ENCODE data around the gene KSR2. TPM values are rescaled to one million over a fixed set of nuclear protein-coding genes. Genes with fewer than 3 reads are reported as not detected.

Gene KSR2
- total RNA-seq, 1 donor from 2014 or later: 0.30 TPM

- Mint-ChIP-seq H3K36me3 (peaks cover 2% of the 10 kb centered on the region), H3K27me3 (ENCODE audit: insufficient read depth, low read depth) (peaks cover 7% of the 10 kb centered on the region), H3K9me3 (peaks cover 5% of the 10 kb centered on the region), H3K4me1 (no peaks in the 10 kb centered on the region), H3K27ac (no peak overlapping the region), H3K4me3 (no peak overlapping the region)
- DNase-seq (ENCODE audit: low spot score): no peak
- Histone ChIP-seq H3K27ac (no peak overlapping the region), H3K9ac (no peak overlapping the region), H3F3A (ENCODE audit: low read depth) (no peaks in the 10 kb centered on the region), H3K27me3 (no peaks in the 10 kb centered on the region), H3K9me3 (ENCODE audit: low read depth) (no peaks in the 10 kb centered on the region), H3K4me2 (no peak overlapping the region), H3K4me1 (no peaks in the 10 kb centered on the region), H3K36me3 (no peaks in the 10 kb centered on the region), H3K4me3 (no peak overlapping the region), H2AFZ (replicated peaks) (no peak overlapping the region), H3K79me2 (ENCODE audit: low read depth) (no peaks in the 10 kb centered on the region), H4K20me1 (ENCODE audit: low read depth) (no peaks in the 10 kb centered on the region)
- no peak for TF ChIP-seq EZH2phosphoT487 (IDR thresholded peaks at IDR 0.05)
- TF ChIP-seq CTCF (IDR thresholded peaks at IDR 0.05): no peak
- TF ChIP-seq EZH2 (IDR thresholded peaks at IDR 0.05): no peak
Measured at GRCh38 chr12:117461732-117462131, 507.1 kb downstream of the KSR2 start.

GRCh38 chr12:117459229-117459628, 509.6 kb downstream of the KSR2 start:
- peaks cover 5% of the 10 kb centered on the region for H3K9me3 Mint-ChIP-seq
- no peaks in the 10 kb centered on the region for H3K36me3 ChIP-seq
- no peaks in the 10 kb centered on the region for H3K4me1 Mint-ChIP-seq
- H3K27ac ChIP-seq: no peak overlapping the region
- H3K79me2 ChIP-seq (ENCODE audit: low read depth): no peaks in the 10 kb centered on the region
- no peaks in the 10 kb centered on the region for H3K36me3 Mint-ChIP-seq
- H3F3A ChIP-seq (ENCODE audit: low read depth): no peaks in the 10 kb centered on the region
- no peaks in the 10 kb centered on the region for H3K4me1 ChIP-seq
- DNase-seq (ENCODE audit: low spot score): no peak
- H3K9ac ChIP-seq: no peak overlapping the region
- no peaks in the 10 kb centered on the region for H3K27me3 ChIP-seq
- H2AFZ ChIP-seq (replicated peaks): no peak overlapping the region
- H3K27me3 Mint-ChIP-seq (ENCODE audit: insufficient read depth, low read depth): peaks cover 13% of the 10 kb centered on the region
- H3K27ac Mint-ChIP-seq: no peak overlapping the region
- H4K20me1 ChIP-seq (ENCODE audit: low read depth): no peaks in the 10 kb centered on the region
- no peak for TF ChIP-seq EZH2phosphoT487 (IDR thresholded peaks at IDR 0.05)
- H3K9me3 ChIP-seq (ENCODE audit: low read depth): no peaks in the 10 kb centered on the region
- H3K4me3 ChIP-seq: no peak overlapping the region
- no peak overlapping the region for H3K4me2 ChIP-seq
- no peak overlapping the region for H3K4me3 Mint-ChIP-seq

- Mint-ChIP-seq H3K27me3 (ENCODE audit: insufficient read depth, low read depth) (peaks cover 22% of the 10 kb centered on the region), H3K4me3 (no peak overlapping the region), H3K27ac (no peak overlapping the region), H3K9me3 (peaks cover 3% of the 10 kb centered on the region), H3K36me3 (no peaks in the 10 kb centered on the region), H3K4me1 (no peaks in the 10 kb centered on the region)
- H3K36me3 ChIP-seq: no peaks in the 10 kb centered on the region
- no peak overlapping the region for H3K4me2 ChIP-seq
- H3K4me3 ChIP-seq: no peak overlapping the region
- H3K27me3 ChIP-seq: no peaks in the 10 kb centered on the region
- no peak overlapping the region for H3K9ac ChIP-seq
- no peaks in the 10 kb centered on the region for H3K9me3 ChIP-seq (ENCODE audit: low read depth)
- H3K4me1 ChIP-seq: no peaks in the 10 kb centered on the region
- no peaks in the 10 kb centered on the region for H3F3A ChIP-seq (ENCODE audit: low read depth)
- no peak for DNase-seq (ENCODE audit: low spot score)
- no peak overlapping the region for H2AFZ ChIP-seq (replicated peaks)
- no peak overlapping the region for H3K27ac ChIP-seq
- TF ChIP-seq EZH2phosphoT487 (IDR thresholded peaks at IDR 0.05) (no peak), CTCF (IDR thresholded peaks at IDR 0.05) (no peak), EZH2 (IDR thresholded peaks at IDR 0.05) (no peak)
- H4K20me1 ChIP-seq (ENCODE audit: low read depth): no peaks in the 10 kb centered on the region
- no peaks in the 10 kb centered on the region for H3K79me2 ChIP-seq (ENCODE audit: low read depth)
Measured at GRCh38 chr12:117457189-117457588, 511.6 kb downstream of the KSR2 start.

GRCh38 chr12:117456076-117456475, 512.7 kb downstream of the KSR2 start:
- H3K4me2 ChIP-seq: no peak overlapping the region

More at GRCh38 chr12:117456076-117456475, 512.7 kb downstream of the KSR2 start:
- H3K4me3 Mint-ChIP-seq: no peak overlapping the region
- Histone ChIP-seq H3K79me2 (ENCODE audit: low read depth) (no peaks in the 10 kb centered on the region), H3K27ac (no peak overlapping the region), H4K20me1 (ENCODE audit: low read depth) (no peaks in the 10 kb centered on the region), H3K9ac (no peak overlapping the region), H3K27me3 (no peaks in the 10 kb centered on the region), H3K9me3 (ENCODE audit: low read depth) (no peaks in the 10 kb centered on the region), H2AFZ (replicated peaks) (no peak overlapping the region), H3F3A (ENCODE audit: low read depth) (no peaks in the 10 kb centered on the region), H3K36me3 (no peaks in the 10 kb centered on the region), H3K4me3 (no peak overlapping the region), H3K4me1 (no peaks in the 10 kb centered on the region)
- peaks cover 28% of the 10 kb centered on the region for H3K27me3 Mint-ChIP-seq (ENCODE audit: insufficient read depth, low read depth)
- peaks cover 3% of the 10 kb centered on the region for H3K36me3 Mint-ChIP-seq
- TF ChIP-seq CTCF (IDR thresholded peaks at IDR 0.05) (no peak), EZH2 (IDR thresholded peaks at IDR 0.05) (no peak), EZH2phosphoT487 (IDR thresholded peaks at IDR 0.05) (no peak)
- peaks cover 9% of the 10 kb centered on the region for H3K4me1 Mint-ChIP-seq
- H3K27ac Mint-ChIP-seq: peak overlapping the region; percentile 18
- H3K9me3 Mint-ChIP-seq: peaks cover 5% of the 10 kb centered on the region
- no peak for DNase-seq (ENCODE audit: low spot score)
